ENCODE results near the gene PAQR9. TPM values are rescaled to one million over a fixed set of nuclear protein-coding genes. Genes with fewer than 3 reads are reported as not detected.

PAQR9 gene
- total and polyA plus RNA-seq, 2 donors (not counting 1 experiment from before 2014, with no cell fraction given): not detected

- Mint-ChIP-seq H3K4me3 (no peak overlapping the region), H3K9me3 (ENCODE audit: insufficient read depth) (peaks cover 4% of the 10 kb centered on the region), H3K4me1 (no peaks in the 10 kb centered on the region), H3K27ac (no peak overlapping the region), H3K27me3 (peaks cover 23% of the 10 kb centered on the region)
- H3K79me2 ChIP-seq (ENCODE audit: control insufficient read depth, insufficient read depth, low read length): no peaks in the 10 kb centered on the region
- DNase-seq: no peak
- H2AFZ ChIP-seq (ENCODE audit: insufficient read depth, low read depth, low read length, poor library complexity, severe bottlenecking): no peak overlapping the region
- H3K4me3 ChIP-seq (ENCODE audit: control extremely low read depth in 1 of 5, extremely low read depth in 1 of 5, insufficient read depth in 1 of 5, low read depth in 2 of 5, low read length in 4 of 5): no peak overlapping the region
- 94% methylated on average over 5 of the region's 6 CpGs for WGBS (ENCODE audit: insufficient coverage)
- no peak overlapping the region for H3K9ac ChIP-seq (ENCODE audit: low read length)
- H3K36me3 ChIP-seq (replicated peaks in 1 of 2; ENCODE audit: control extremely low read depth in 1 of 2, control insufficient read depth in 1 of 2, extremely low read depth in 1 of 2, insufficient read depth in 2 of 2, low read length in 1 of 2): no peaks in the 10 kb centered on the region
- H3K27ac ChIP-seq (ENCODE audit: low read length in 2 of 2): no peak overlapping the region
- TF ChIP-seq CTCF (IDR thresholded peaks at IDR 0.05) (no peak), EZH2 (IDR thresholded peaks at IDR 0.05; ENCODE audit: borderline replicate concordance, insufficient read depth, low read depth, low read length, poor library complexity, severe bottlenecking) (no peak)
- intact Hi-C loops (cut with micrococcal nuclease): no loop called here
- CTCF ChIA-PET: no interaction called here
- no peaks in the 10 kb centered on the region for H3K27me3 ChIP-seq (replicated peaks in 1 of 4; ENCODE audit: control extremely low read depth in 1 of 4, control insufficient read depth in 3 of 4, insufficient read depth in 4 of 4, low read length in 3 of 4)
- H3K9me3 ChIP-seq (ENCODE audit: control extremely low read depth in 1 of 3, control insufficient read depth in 2 of 3, insufficient read depth in 1 of 3, low read length in 2 of 3): no peaks in the 10 kb centered on the region
- no peaks in the 10 kb centered on the region for H4K20me1 ChIP-seq (ENCODE audit: control insufficient read depth, insufficient read depth, low read length, poor library complexity, severe bottlenecking)
- H3K4me1 ChIP-seq (ENCODE audit: control insufficient read depth in 2 of 2, insufficient read depth in 2 of 2, low read length in 2 of 2): no peaks in the 10 kb centered on the region
- POLR2A ChIA-PET: no interaction called here
- H3K4me2 ChIP-seq (replicated peaks; ENCODE audit: low read depth, low read length, poor library complexity, severe bottlenecking): no peak overlapping the region
- ATAC-seq (ENCODE audit: low read depth): no peak
Measured at GRCh38 chr3:142912402-142913172, 50.9 kb downstream of the PAQR9 start.

Small RNAs within 50 kb of the gene (small RNA-seq; reads per million reads assigned to genes)
- not detected for gene AC021074.2 (ENCODE audit: insufficient read length, low read depth, low replicate concordance)

Other genes starting within 250 kb of the PAQR9 start
- 3.3 and 3.8 TPM in 2 replicates for gene TRPC1, start 239.6 kb downstream of the PAQR9 start, total RNA-seq
- gene TRPC1, start 239.6 kb downstream of the PAQR9 start, polyA plus RNA-seq: 0.85 and 2.0 TPM in 2 replicates
- not detected in 2 replicates for gene PCOLCE2, start 74.6 kb downstream of the PAQR9 start, total RNA-seq
- not detected in 2 replicates for gene PCOLCE2, start 74.6 kb downstream of the PAQR9 start, polyA plus RNA-seq
- 138 and 169 TPM in 2 replicates for gene U2SURP, start 37.9 kb upstream of the PAQR9 start, total RNA-seq
- gene U2SURP, start 37.9 kb upstream of the PAQR9 start, polyA plus RNA-seq: 15.1 and 31.0 TPM in 2 replicates
- 24.8 and 25.0 TPM in 2 replicates for gene CHST2, start 156.1 kb upstream of the PAQR9 start, total RNA-seq
- 4.7 and 5.2 TPM in 2 replicates for gene CHST2, start 156.1 kb upstream of the PAQR9 start, polyA plus RNA-seq

Data from B cell (primary cell).